HCT116 (cell line): ENCODE results near the gene DNAAF5. TPM values are rescaled to one million over a fixed set of nuclear protein-coding genes. Genes with fewer than 3 reads are reported as not detected.

Experiments used
- ATAC-seq: fragments of 200-7000 bp; cut with Tn5 transposase; 2 replicates; pipeline ENCODE4 v1.9.1; 2020; ENCODE audit warnings: mild to moderate bottlenecking, moderate library complexity
- BruUV-seq: library from RNA; stranded (reverse); fragments of 400-500 nt; replicated peaks from 2 replicates; lab custom pipeline; 2021; lab: Mats Ljungman, UMichigan
- CTCF ChIA-PET: fragments of 300-600 bp; sonication (Branson Sonifier 250); formaldehyde crosslinking; loops from one replicate; lab custom pipeline; 2021; ENCODE audit warnings: antibody characterized with exemption; lab: Charles Lee
- POLR2A ChIA-PET: fragments of 300-600, 350-600 bp; sonication (Branson Sonifier 250); formaldehyde crosslinking; loops from one replicate; lab custom pipeline; 2021; ENCODE audit warnings: antibody characterized with exemption; lab: Charles Lee
- RAD21 ChIA-PET, 2 experiments: fragments of 300-600 bp; sonication (Branson Sonifier 250); formaldehyde crosslinking; loops; one replicate each; lab custom pipeline; 2023; ENCODE audit warnings: low total read pairs in 2 of 2; ENCODE audit not compliant: uncharacterized antibody in 2 of 2, unreplicated experiment in 2 of 2, low non-redundant PET in 1 of 2; lab: Charles Lee
- DNase-seq: peaks from one replicate; pipeline ENCODE4 v3.0.0-alpha.2; 2010; ENCODE audit warnings: low read depth, low spot score
- H2AFZ ChIP-seq: fragments of 200-600 bp; shearing (Covaris generic), sonication (generic); 2 replicates; pipeline ENCODE4 v1.6.1; 2017; ENCODE audit warnings: low read depth, mixed run types, mixed read lengths, antibody characterized with exemption, low read length; ENCODE audit not compliant: poor library complexity, severe bottlenecking
- H3K27ac ChIP-seq: 2 replicates; pipeline ENCODE4 v1.5.1; 2012; ENCODE audit warnings: low read depth, low read length
- H3K27me3 ChIP-seq: fragments of 200-600 bp; sonication (generic); 2 replicates; pipeline ENCODE4 v1.6.1; 2016; ENCODE audit warnings: mixed run types, low read length, mixed read lengths; ENCODE audit not compliant: insufficient read depth
- H3K36me3 ChIP-seq, 2 experiments: fragments of 200-500 bp in 1 of 2; fragments of 200-600 bp in 1 of 2; sonication (Bioruptor generic) in 1 of 2; sonication (generic) in 1 of 2; 2 replicates each; pipeline versions ENCODE4 v1.5.1 to v1.6.1; 2014 to 2016; ENCODE audit warnings: low read length in 2 of 2, inconsistent platforms in 1 of 2, mixed read lengths in 1 of 2, mixed run types in 1 of 2; ENCODE audit not compliant: insufficient read depth in 2 of 2, control insufficient read depth in 1 of 2
- H3K4me1 ChIP-seq, 2 experiments: fragments of 200-600 bp in 1 of 2; sonication (generic) in 1 of 2; 2 replicates each; pipeline versions ENCODE4 v1.5.1 to v1.6.1; 2012 to 2017; ENCODE audit warnings: low read length in 2 of 2, inconsistent platforms in 1 of 2, mild to moderate bottlenecking in 1 of 2, mixed read lengths in 1 of 2, mixed run types in 1 of 2, moderate library complexity in 1 of 2; ENCODE audit not compliant: insufficient read depth in 2 of 2, control insufficient read depth in 1 of 2
- H3K4me2 ChIP-seq: fragments of 200-600 bp; sonication (generic); 2 replicates; pipeline ENCODE4 v1.6.1; 2017; ENCODE audit warnings: mixed run types, low read length, mixed read lengths
- H3K4me3 ChIP-seq, 2 experiments: fragments of 200-600 bp in 1 of 2; sonication (generic) in 1 of 2; replicated peaks in 1 of 2; 2 replicates each; pipeline ENCODE4 v1.5.1; 2011 to 2016; ENCODE audit warnings: low read length in 2 of 2, control low read depth in 1 of 2, low read depth in 1 of 2, mild to moderate bottlenecking in 1 of 2, mixed read lengths in 1 of 2, mixed run types in 1 of 2
- H3K79me2 ChIP-seq: fragments of 200-600 bp; sonication (generic); 2 replicates; pipeline ENCODE4 v1.6.1; 2017; ENCODE audit warnings: mild to moderate bottlenecking, mixed run types, low read length, moderate library complexity, mixed read lengths; ENCODE audit not compliant: insufficient read depth
- H3K9ac ChIP-seq: fragments of 200-600 bp; sonication (generic); 2 replicates; pipeline ENCODE4 v1.6.1; 2016; ENCODE audit warnings: low read length, mixed read lengths
- H3K9me2 ChIP-seq: fragments of 200-600 bp; sonication (generic), shearing (Covaris generic); 2 replicates; pipeline ENCODE4 v1.6.1; 2017; ENCODE audit warnings: mixed run types, mild to moderate bottlenecking, moderate library complexity; ENCODE audit not compliant: insufficient read depth
- H3K9me3 ChIP-seq, 2 experiments: fragments of 200-500 bp in 1 of 2; fragments of 200-600 bp in 1 of 2; sonication (Bioruptor generic) in 1 of 2; sonication (generic) in 1 of 2; 2 replicates each; pipeline ENCODE4 v1.6.1; 2014 to 2017; ENCODE audit warnings: low read length in 2 of 2, mixed read lengths in 2 of 2, inconsistent platforms in 1 of 2, low read depth in 1 of 2, mild to moderate bottlenecking in 1 of 2, mixed run types in 1 of 2, moderate library complexity in 1 of 2; ENCODE audit not compliant: control insufficient read depth in 1 of 2, insufficient read depth in 1 of 2
- H4K20me1 ChIP-seq: fragments of 200-600 bp; sonication (generic), shearing (Covaris generic); 2 replicates; pipeline ENCODE4 v1.6.1; 2017; ENCODE audit warnings: mixed run types, mild to moderate bottlenecking, moderate library complexity; ENCODE audit not compliant: insufficient read depth
- ATF3 ChIP-seq: IDR thresholded peaks from 2 replicates; pipeline ENCODE4 v1.6.1; 2012
- EGR1 ChIP-seq: IDR thresholded peaks from 2 replicates; pipeline ENCODE4 v1.6.1; 2012; ENCODE audit warnings: low read depth
- ELF1 ChIP-seq: IDR thresholded peaks from 2 replicates; pipeline ENCODE4 v1.6.1; 2012; ENCODE audit warnings: low read depth, borderline replicate concordance
- JUND ChIP-seq: IDR thresholded peaks from 2 replicates; pipeline ENCODE4 v1.6.1; 2012
- MAX ChIP-seq: IDR thresholded peaks from 2 replicates; pipeline ENCODE4 v1.6.1; 2012
- POLR2A ChIP-seq: IDR thresholded peaks from 2 replicates; pipeline ENCODE4 v1.7.0; 2011; ENCODE audit warnings: borderline replicate concordance; ENCODE audit not compliant: insufficient read depth, insufficient read length; ENCODE audit errors: extremely low read depth
- POLR2AphosphoS5 ChIP-seq: IDR thresholded peaks from 2 replicates; pipeline ENCODE4 v1.6.1; 2011; ENCODE audit warnings: mild to moderate bottlenecking, low read depth, low read length, moderate library complexity
- RAD21 ChIP-seq: IDR thresholded peaks from 2 replicates; pipeline ENCODE4 v1.6.1; 2012; ENCODE audit warnings: low read depth, mild to moderate bottlenecking
- SIN3A ChIP-seq: IDR thresholded peaks from 2 replicates; pipeline ENCODE4 v1.6.1; 2012; ENCODE audit warnings: low read depth
- SP1 ChIP-seq: IDR thresholded peaks from 2 replicates; pipeline ENCODE4 v1.6.1; 2012; ENCODE audit warnings: low read depth
- SRF ChIP-seq: IDR thresholded peaks from 2 replicates; pipeline ENCODE4 v1.6.1; 2012; ENCODE audit warnings: low read depth
- YY1 ChIP-seq: IDR thresholded peaks from 2 replicates; pipeline ENCODE4 v1.6.1; 2011; ENCODE audit warnings: low read length, low read depth, moderate library complexity, mild to moderate bottlenecking; ENCODE audit not compliant: insufficient replicate concordance; ENCODE audit errors: extremely low read depth
- ZFX ChIP-seq: fragments of 450-650 bp; IDR thresholded peaks from 2 replicates; pipeline ENCODE4 v1.6.1; 2017
- ZNF274 ChIP-seq: fragments of 200-500 bp; sonication (Bioruptor generic); IDR thresholded peaks from 2 replicates; pipeline ENCODE4 v1.6.1; 2014; ENCODE audit warnings: mild to moderate bottlenecking, low read depth, low read length, inconsistent platforms
- intact Hi-C: fragments of 100-400 bp; cut with micrococcal nuclease; formaldehyde crosslinking; loops from 2 replicates; pipeline ENCODE4 v1.10.0; 2022
- total RNA-seq: library from RNA; stranded (reverse); gene quantifications from one replicate; pipeline ENCODE4 v1.2.1, GENCODE V29; 2021; ENCODE audit not compliant: unreplicated experiment

Gene DNAAF5
- total RNA-seq, 1 experiment from 2014 or later: 69.4 TPM

GRCh38 chr7:815284-816216, 89.1 kb downstream of the DNAAF5 start:
- CTCF ChIA-PET: no interaction called here
- DNase-seq (no peak), ATAC-seq (peak; percentile 13)
- H3K9ac ChIP-seq: peak overlapping the region; percentile 58
- no TSS peak for BruUV-seq
- H3K9me2 ChIP-seq: no peaks in the 10 kb centered on the region
- intact Hi-C loops: no loop called here
- H3K4me2 ChIP-seq: peak overlapping the region; percentile 79
- no peaks in the 10 kb centered on the region for H3K36me3 ChIP-seq
- peaks cover 25 to 55% of the 10 kb centered on the region in 2 experiments for H3K4me1 ChIP-seq
- peak overlapping the region; percentile 48 to 65 for H3K4me3 ChIP-seq
- RAD21 ChIA-PET: no interaction called here
- peaks cover 15% of the 10 kb centered on the region; the same call in 1 of the 2 replicates for H4K20me1 ChIP-seq
- TF ChIP-seq ATF3 (no peak), MAX (no peak), ELF1 (no peak), EGR1 (no peak), RAD21 (no peak), JUND (no peak), POLR2A (no peak), ZFX (no peak)
- TF ChIP-seq, all 23 proteins: peak for 0
- POLR2A ChIA-PET: interaction anchor here (1.7 kb wide), 1 partner anchor 16 kb away, joined by 6 read pairs; the partner anchor contains the start of gene SUN1
- Histone ChIP-seq H3K27me3 (no peaks in the 10 kb centered on the region), H3K9me3 (no peaks in the 10 kb centered on the region; a peak in 1 of 4 replicates), H3K79me2 (peaks cover 38% of the 10 kb centered on the region), H2AFZ (no peak overlapping the region), H3K27ac (peak overlapping the region; percentile 55; the same call in 1 of the 2 replicates)

- peak overlapping the region; percentile 58 for H3K9ac ChIP-seq
- no peak for TF ChIP-seq ATF3
- no peak for TF ChIP-seq EGR1
- no peak for TF ChIP-seq ZNF274
- no peak for TF ChIP-seq ZFX
- TF ChIP-seq POLR2A: no peak
- TF ChIP-seq SIN3A: no peak
- TF ChIP-seq SP1: peak; percentile 90
- TF ChIP-seq SRF: no peak
- TF ChIP-seq POLR2AphosphoS5: peak; percentile 91
- TF ChIP-seq YY1: no peak
- DNase-seq (peak; percentile 93), ATAC-seq (peak; percentile 94)
- H3K27me3 ChIP-seq: no peaks in the 10 kb centered on the region
- no peaks in the 10 kb centered on the region for H3K9me3 ChIP-seq
- POLR2A ChIA-PET: interaction anchor here (1.7 kb wide), 1 partner anchor 15 kb away, joined by 6 read pairs; the partner anchor contains the start of gene SUN1
- peaks cover 46% of the 10 kb centered on the region for H3K79me2 ChIP-seq
- RAD21 ChIA-PET: no interaction called here
- CTCF ChIA-PET: interaction anchor here (0.6 kb wide), 1 partner anchor 55 kb away, joined by 3 read pairs; no protein-coding TSS in a partner anchor
- no peak overlapping the region for H2AFZ ChIP-seq
- H3K9me2 ChIP-seq: no peaks in the 10 kb centered on the region
- H3K4me1 ChIP-seq: peaks cover 24 to 54% of the 10 kb centered on the region in 2 experiments
- H3K36me3 ChIP-seq: no peaks in the 10 kb centered on the region; a peak in 1 of 4 replicates
- intact Hi-C loops: no loop called here
- H4K20me1 ChIP-seq: peaks cover 20% of the 10 kb centered on the region; the same call in 1 of the 2 replicates
- H3K4me2 ChIP-seq: peak overlapping the region; percentile 79
- peak overlapping the region; percentile 91 to 98 for H3K4me3 ChIP-seq
- H3K27ac ChIP-seq: peak overlapping the region; percentile 62; the same call in 1 of the 2 replicates
- no TSS peak for BruUV-seq
These were observed 89.8 kb downstream of the DNAAF5 start for GRCh38 chr7:816300-816750.
